ENCODE measurements around the gene CEP112.

DNA sequence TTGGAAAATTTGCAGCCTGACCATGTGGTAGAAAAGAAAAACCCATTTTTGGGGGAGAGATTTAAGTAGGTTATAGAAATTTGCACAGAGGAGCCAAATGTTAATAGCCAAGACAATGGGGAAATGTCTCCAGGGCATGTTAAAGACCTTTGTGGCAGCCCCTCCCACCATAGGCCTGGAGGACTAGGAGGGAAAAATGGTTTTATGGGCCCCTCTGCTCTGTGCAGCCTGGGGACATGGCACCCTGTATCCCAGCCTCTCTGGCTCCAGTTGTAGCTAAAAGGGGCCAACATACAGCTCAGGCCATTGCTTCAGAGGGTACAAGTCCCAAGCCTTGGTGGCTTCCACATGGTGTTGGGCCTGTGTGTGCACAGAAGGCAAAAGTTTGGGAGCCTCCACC is 384.6 kb downstream of the CEP112 start:
- no peak for TF ChIP-seq CTCF (IDR thresholded peaks at IDR 0.05; ENCODE audit: low read depth, low read length, missing input control)
- no peak for TF ChIP-seq RAD21 (IDR thresholded peaks at IDR 0.05)
- no peak for TF ChIP-seq EGR1 (IDR thresholded peaks at IDR 0.05; ENCODE audit: low read depth in 2 of 2)
- TF ChIP-seq, protein P1, sequence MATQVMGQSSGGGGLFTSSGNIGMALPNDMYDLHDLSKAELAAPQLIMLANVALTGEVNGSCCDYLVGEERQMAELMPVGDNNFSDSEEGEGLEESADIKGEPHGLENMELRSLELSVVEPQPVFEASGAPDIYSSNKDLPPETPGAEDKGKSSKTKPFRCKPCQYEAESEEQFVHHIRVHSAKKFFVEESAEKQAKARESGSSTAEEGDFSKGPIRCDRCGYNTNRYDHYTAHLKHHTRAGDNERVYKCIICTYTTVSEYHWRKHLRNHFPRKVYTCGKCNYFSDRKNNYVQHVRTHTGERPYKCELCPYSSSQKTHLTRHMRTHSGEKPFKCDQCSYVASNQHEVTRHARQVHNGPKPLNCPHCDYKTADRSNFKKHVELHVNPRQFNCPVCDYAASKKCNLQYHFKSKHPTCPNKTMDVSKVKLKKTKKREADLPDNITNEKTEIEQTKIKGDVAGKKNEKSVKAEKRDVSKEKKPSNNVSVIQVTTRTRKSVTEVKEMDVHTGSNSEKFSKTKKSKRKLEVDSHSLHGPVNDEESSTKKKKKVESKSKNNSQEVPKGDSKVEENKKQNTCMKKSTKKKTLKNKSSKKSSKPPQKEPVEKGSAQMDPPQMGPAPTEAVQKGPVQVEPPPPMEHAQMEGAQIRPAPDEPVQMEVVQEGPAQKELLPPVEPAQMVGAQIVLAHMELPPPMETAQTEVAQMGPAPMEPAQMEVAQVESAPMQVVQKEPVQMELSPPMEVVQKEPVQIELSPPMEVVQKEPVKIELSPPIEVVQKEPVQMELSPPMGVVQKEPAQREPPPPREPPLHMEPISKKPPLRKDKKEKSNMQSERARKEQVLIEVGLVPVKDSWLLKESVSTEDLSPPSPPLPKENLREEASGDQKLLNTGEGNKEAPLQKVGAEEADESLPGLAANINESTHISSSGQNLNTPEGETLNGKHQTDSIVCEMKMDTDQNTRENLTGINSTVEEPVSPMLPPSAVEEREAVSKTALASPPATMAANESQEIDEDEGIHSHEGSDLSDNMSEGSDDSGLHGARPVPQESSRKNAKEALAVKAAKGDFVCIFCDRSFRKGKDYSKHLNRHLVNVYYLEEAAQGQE (IDR thresholded peaks at IDR 0.05) = no peak
- TF ChIP-seq MAX (IDR thresholded peaks at IDR 0.05) = no peak
- no peak for TF ChIP-seq ATF3 (IDR thresholded peaks at IDR 0.05)
- no peak for TF ChIP-seq YY1 (IDR thresholded peaks at IDR 0.05)
- TF ChIP-seq RXRA (IDR thresholded peaks at IDR 0.05) = no peak
- TF ChIP-seq SP1 (IDR thresholded peaks at IDR 0.05) = no peak
- TF ChIP-seq NR2F2 (IDR thresholded peaks at IDR 0.05) = no peak
- TF ChIP-seq TAF1 (conservative IDR thresholded peaks at IDR 0.05) = no peak
- TF ChIP-seq JUND (IDR thresholded peaks at IDR 0.05) = no peak
- TF ChIP-seq, protein P2, sequence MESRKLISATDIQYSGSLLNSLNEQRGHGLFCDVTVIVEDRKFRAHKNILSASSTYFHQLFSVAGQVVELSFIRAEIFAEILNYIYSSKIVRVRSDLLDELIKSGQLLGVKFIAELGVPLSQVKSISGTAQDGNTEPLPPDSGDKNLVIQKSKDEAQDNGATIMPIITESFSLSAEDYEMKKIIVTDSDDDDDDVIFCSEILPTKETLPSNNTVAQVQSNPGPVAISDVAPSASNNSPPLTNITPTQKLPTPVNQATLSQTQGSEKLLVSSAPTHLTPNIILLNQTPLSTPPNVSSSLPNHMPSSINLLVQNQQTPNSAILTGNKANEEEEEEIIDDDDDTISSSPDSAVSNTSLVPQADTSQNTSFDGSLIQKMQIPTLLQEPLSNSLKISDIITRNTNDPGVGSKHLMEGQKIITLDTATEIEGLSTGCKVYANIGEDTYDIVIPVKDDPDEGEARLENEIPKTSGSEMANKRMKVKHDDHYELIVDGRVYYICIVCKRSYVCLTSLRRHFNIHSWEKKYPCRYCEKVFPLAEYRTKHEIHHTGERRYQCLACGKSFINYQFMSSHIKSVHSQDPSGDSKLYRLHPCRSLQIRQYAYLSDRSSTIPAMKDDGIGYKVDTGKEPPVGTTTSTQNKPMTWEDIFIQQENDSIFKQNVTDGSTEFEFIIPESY (IDR thresholded peaks at IDR 0.05) = no peak

All from liver (tissue), 3 donors.